Fibroblast of lung (primary cell): ENCODE results near the gene GDF10. TPM values are rescaled to one million over a fixed set of nuclear protein-coding genes. Genes with fewer than 3 reads are reported as not detected.

Source experiments
- DNase-seq, 2 donors: peaks; one replicate each; pipeline versions ENCODE4 v3.0.0 to v3.0.0-alpha.2; 2010; ENCODE audit warnings: low read depth in 2 of 2
- H2AFZ ChIP-seq: 2 replicates; pipeline ENCODE4 v1.5.1; 2012; ENCODE audit warnings: low read length, control low read depth, inconsistent platforms
- H3K27ac ChIP-seq: 2 replicates; pipeline ENCODE4 v1.5.1; 2011; ENCODE audit warnings: low read length, control low read depth; ENCODE audit not compliant: insufficient read depth
- H3K27me3 ChIP-seq: 2 replicates; pipeline ENCODE4 v1.5.1; 2011; ENCODE audit warnings: mild to moderate bottlenecking, low read length; ENCODE audit not compliant: control insufficient read depth, insufficient read depth
- H3K36me3 ChIP-seq: 2 replicates; pipeline ENCODE4 v1.5.1; 2011; ENCODE audit warnings: low read length; ENCODE audit not compliant: control insufficient read depth, insufficient read depth
- H3K4me1 ChIP-seq: 2 replicates; pipeline ENCODE4 v1.5.1; 2011; ENCODE audit warnings: low read length; ENCODE audit not compliant: control insufficient read depth, insufficient read depth; ENCODE audit errors: extremely low read depth
- H3K4me2 ChIP-seq: 2 replicates; pipeline ENCODE4 v1.5.1; 2011; ENCODE audit warnings: low read length, control low read depth; ENCODE audit not compliant: insufficient read depth; ENCODE audit errors: extremely low read depth
- H3K4me3 ChIP-seq, 4 experiments: fragments of 200-600 bp in 1 of 4; sonication (generic) in 1 of 4; replicated peaks in 1 of 4; 2 replicates each; pipeline ENCODE4 v1.5.1; 2011 to 2016; ENCODE audit warnings: low read length in 4 of 4, low read depth in 3 of 4, mild to moderate bottlenecking in 3 of 4, control low read depth in 2 of 4, inconsistent platforms in 1 of 4, mixed read lengths in 1 of 4; ENCODE audit not compliant: insufficient read depth in 1 of 4; ENCODE audit errors: control extremely low read depth in 1 of 4
- H3K79me2 ChIP-seq: 2 replicates; pipeline ENCODE4 v1.5.1; 2012; ENCODE audit warnings: mild to moderate bottlenecking, low read length, inconsistent platforms; ENCODE audit not compliant: control insufficient read depth, insufficient read depth
- H3K9ac ChIP-seq: 2 replicates; pipeline ENCODE4 v1.5.1; 2011; ENCODE audit warnings: mild to moderate bottlenecking, low read length, control low read depth; ENCODE audit not compliant: insufficient read depth
- H3K9me3 ChIP-seq: 2 replicates; pipeline ENCODE4 v1.5.1; 2012; ENCODE audit warnings: low read depth, low read length; ENCODE audit not compliant: control insufficient read depth, insufficient read depth
- H4K20me1 ChIP-seq: 2 replicates; pipeline ENCODE4 v1.5.1; 2011; ENCODE audit warnings: low read length; ENCODE audit not compliant: control insufficient read depth, insufficient read depth; ENCODE audit errors: extremely low read depth
- EZH2 ChIP-seq: IDR thresholded peaks from 2 replicates; pipeline ENCODE4 v1.5.1; 2012; ENCODE audit warnings: low read length, control low read depth, mild to moderate bottlenecking; ENCODE audit errors: missing control alignments
- polyA plus RNA-seq, 2 donors: library from polyadenylated mRNA; depleted of rRNA in 1 of 2; stranded (reverse) in 1 of 2; unstranded in 1 of 2; fragments of >200 nt; gene quantifications; 2 replicates each; pipeline ENCODE4 v1.2.1, GENCODE V29; 2011 to 2012; ENCODE audit warnings: missing spikeins in 1 of 2
- total RNA-seq: library from RNA; depleted of rRNA; stranded (reverse); fragments of >200 nt; gene quantifications from 2 replicates; pipeline ENCODE4 v1.2.1, GENCODE V29; 2014
- TF ChIP-seq, protein P1 (sequence below), 2 donors: IDR thresholded peaks in 1 of 2; conservative IDR thresholded peaks in 1 of 2; 1 replicate in 1 of 2; 2 replicates in 1 of 2; pipeline ENCODE4 v1.5.1; 2011 to 2012; ENCODE audit warnings: low read length in 2 of 2, control low read depth in 1 of 2, inconsistent platforms in 1 of 2, low read depth in 1 of 2, mild to moderate bottlenecking in 1 of 2

GDF10 gene
- total and polyA plus RNA-seq, 2 donors (not counting 1 experiment from before 2014, with no cell fraction given) = 6.2 to 25.1 TPM

DNA sequence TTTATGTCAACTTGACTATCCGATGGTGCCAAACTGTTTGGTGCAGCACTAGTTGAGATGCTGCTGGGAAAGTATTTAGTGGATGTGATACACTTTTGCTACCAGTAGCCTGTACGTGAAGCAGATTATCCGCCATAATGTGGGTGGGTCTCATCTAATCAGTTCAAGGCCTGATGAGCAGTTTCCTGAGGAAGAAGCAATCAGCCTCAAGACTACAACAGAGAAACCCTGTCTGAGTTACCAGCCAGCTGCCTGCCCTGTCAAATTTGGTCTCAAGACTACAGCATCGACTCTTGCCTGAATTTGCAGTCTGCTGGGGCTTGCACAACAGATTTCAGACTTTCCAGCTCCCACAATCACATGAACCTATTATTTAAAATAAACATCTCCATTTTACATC is 37.3 kb downstream of the GDF10 start:
- TF ChIP-seq, protein P1, sequence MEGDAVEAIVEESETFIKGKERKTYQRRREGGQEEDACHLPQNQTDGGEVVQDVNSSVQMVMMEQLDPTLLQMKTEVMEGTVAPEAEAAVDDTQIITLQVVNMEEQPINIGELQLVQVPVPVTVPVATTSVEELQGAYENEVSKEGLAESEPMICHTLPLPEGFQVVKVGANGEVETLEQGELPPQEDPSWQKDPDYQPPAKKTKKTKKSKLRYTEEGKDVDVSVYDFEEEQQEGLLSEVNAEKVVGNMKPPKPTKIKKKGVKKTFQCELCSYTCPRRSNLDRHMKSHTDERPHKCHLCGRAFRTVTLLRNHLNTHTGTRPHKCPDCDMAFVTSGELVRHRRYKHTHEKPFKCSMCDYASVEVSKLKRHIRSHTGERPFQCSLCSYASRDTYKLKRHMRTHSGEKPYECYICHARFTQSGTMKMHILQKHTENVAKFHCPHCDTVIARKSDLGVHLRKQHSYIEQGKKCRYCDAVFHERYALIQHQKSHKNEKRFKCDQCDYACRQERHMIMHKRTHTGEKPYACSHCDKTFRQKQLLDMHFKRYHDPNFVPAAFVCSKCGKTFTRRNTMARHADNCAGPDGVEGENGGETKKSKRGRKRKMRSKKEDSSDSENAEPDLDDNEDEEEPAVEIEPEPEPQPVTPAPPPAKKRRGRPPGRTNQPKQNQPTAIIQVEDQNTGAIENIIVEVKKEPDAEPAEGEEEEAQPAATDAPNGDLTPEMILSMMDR (conservative IDR thresholded peaks at IDR 0.05 in 1 of 2, IDR thresholded peaks at IDR 0.05 in 1 of 2; ENCODE audit: low read depth in 1 of 2, low read length in 2 of 2) = no peak
- TF ChIP-seq EZH2 = no peak
- H4K20me1 ChIP-seq = no peaks in the 10 kb centered on the region
- no peaks in the 10 kb centered on the region for H3K9me3 ChIP-seq
- H3K27ac ChIP-seq = no peak overlapping the region
- no peak overlapping the region for H2AFZ ChIP-seq
- no peaks in the 10 kb centered on the region for H3K4me1 ChIP-seq
- no peaks in the 10 kb centered on the region for H3K36me3 ChIP-seq
- no peak overlapping the region for H3K4me2 ChIP-seq
- H3K4me3 ChIP-seq = no peak overlapping the region
- peaks cover 3% of the 10 kb centered on the region for H3K27me3 ChIP-seq
- peak in 1 of 2 donors; percentile 13 for DNase-seq
- H3K79me2 ChIP-seq = no peaks in the 10 kb centered on the region
- no peak overlapping the region for H3K9ac ChIP-seq

DNA sequence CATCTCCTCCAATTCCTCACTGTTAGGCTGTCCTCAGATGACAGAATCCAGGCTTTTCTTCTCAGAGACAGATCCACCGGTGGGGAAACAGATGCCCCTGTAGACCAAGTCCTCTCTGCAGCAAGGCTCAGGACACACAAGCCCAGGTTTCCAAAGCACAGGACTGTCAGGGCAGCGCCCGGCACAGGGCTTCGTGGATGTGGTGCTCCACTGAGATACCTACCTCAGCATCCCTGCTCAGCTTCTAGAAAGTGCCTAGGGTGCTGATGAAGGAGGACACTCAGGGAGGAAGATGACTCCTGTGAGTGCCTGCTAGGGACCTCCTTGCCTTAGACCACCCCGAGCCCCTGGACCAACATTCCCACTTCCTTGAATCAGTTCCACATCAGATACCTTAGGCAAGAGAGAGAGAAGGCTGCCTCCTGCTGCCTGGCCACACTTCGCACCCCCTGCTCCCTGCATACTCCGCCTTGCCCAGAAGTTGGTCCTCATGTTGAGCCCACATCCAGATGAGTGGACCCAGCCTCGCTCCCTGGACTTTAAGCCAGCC is 39.3 kb downstream of the GDF10 start:
- Histone ChIP-seq H3K9ac (no peak overlapping the region), H3K36me3 (no peaks in the 10 kb centered on the region), H3K4me2 (no peak overlapping the region), H2AFZ (no peak overlapping the region), H3K27ac (no peak overlapping the region), H3K4me1 (no peaks in the 10 kb centered on the region), H3K27me3 (no peaks in the 10 kb centered on the region), H3K9me3 (no peaks in the 10 kb centered on the region), H4K20me1 (no peaks in the 10 kb centered on the region), H3K79me2 (no peaks in the 10 kb centered on the region), H3K4me3 (no peak overlapping the region)
- DNase-seq = no peak
- no peak for TF ChIP-seq EZH2
- TF ChIP-seq, protein P1 (conservative IDR thresholded peaks at IDR 0.05 in 1 of 2, IDR thresholded peaks at IDR 0.05 in 1 of 2; ENCODE audit: low read depth in 1 of 2, low read length in 2 of 2) = no peak

DNA sequence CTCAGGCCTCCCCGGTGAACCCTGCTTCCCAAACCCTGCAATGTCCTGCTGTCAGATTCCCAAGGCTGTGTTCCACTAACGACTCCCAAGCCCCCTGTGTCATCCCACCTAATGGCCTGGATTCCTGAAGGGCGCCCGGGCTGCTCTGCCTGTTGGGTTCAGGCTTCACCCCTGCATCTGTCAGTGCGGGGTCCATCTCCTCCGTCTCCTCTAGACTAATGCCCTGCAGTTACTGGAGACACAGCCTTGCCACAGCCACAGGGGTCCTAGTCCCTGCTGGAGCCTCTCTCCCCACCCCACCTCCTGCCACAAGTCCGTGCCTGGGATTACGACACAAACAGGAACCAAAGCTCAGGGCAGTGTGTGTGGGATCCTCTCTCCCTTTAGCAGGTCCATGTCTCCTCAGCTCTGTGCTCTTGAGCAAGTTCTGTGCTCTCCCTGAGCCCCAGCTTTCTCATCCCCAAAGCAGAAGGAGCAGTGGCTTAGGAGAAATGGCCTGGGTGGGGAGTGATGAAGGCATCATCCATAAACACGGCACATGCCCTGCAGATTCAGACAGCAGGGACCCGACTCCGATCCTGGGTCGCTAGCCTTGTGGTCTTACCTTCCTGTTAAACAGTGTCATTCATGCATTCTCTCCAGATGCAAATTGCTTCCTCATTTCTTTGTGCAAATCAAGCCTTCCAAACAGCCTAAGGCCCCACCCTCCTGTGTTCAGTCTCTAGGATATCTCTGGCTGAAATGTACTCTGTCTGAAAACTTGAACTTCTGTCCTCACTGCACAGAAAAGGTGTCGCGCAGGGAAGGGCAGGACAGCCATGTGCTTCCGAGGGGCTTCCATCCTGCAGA is 40.0 kb downstream of the GDF10 start:
- DNase-seq = no peak
- H3K4me2 ChIP-seq = no peak overlapping the region
- H3K36me3 ChIP-seq = no peaks in the 10 kb centered on the region
- no peaks in the 10 kb centered on the region for H4K20me1 ChIP-seq
- H3K9me3 ChIP-seq = no peaks in the 10 kb centered on the region
- H3K79me2 ChIP-seq = no peaks in the 10 kb centered on the region
- no peaks in the 10 kb centered on the region for H3K27me3 ChIP-seq
- H3K4me3 ChIP-seq = no peak overlapping the region
- no peak for TF ChIP-seq EZH2
- TF ChIP-seq, protein P1 (conservative IDR thresholded peaks at IDR 0.05 in 1 of 2, IDR thresholded peaks at IDR 0.05 in 1 of 2; ENCODE audit: low read depth in 1 of 2, low read length in 2 of 2) = no peak
- no peaks in the 10 kb centered on the region for H3K4me1 ChIP-seq
- H3K27ac ChIP-seq = no peak overlapping the region
- no peak overlapping the region for H3K9ac ChIP-seq
- no peak overlapping the region for H2AFZ ChIP-seq
